Measurements from ENCODE around the gene TMEM154. TPM values are rescaled to one million over a fixed set of nuclear protein-coding genes. Genes with fewer than 3 reads are reported as not detected.
A peak's percentile ranks its signal among the peaks of the same experiment; 100 is the strongest.

The TMEM154 gene
- total and polyA plus RNA-seq, 10 of the 15 experiments (the other 5 are each of a cell fraction or from before 2014, with no cell fraction given), result 5.1 to 41.4 (median 18.2) TPM

DNA sequence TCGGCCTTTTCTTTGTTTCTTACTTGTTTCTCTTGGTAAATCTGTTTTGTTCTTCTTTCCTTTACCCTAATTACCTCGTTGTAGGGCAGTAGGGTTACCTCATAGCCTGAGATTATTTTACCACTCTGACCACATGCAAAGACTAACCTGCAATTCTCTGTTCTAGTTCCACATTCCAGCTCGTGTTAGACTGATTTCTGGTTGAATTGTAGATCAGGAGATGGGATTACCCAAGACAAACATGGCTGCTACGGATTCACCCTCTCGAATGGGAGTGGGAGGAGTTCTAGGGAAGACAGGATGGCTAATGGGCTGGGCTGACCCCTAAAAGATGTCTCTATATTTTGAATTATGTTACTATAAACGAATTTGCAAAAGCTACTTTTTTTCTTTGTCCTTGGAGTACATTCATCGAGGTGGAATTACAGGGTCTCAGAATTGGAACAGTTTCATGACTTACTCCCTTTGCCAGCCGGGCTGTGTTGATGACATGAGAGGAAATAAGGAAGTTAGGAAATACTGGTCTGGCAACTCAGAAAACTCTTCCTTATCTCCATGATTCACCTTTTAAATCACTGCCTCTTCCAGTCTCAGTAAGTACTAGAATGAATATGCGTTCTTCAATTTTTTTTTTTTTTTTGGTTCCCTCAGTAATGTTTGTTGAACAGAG, 107.2 kb downstream of the TMEM154 start:
- H3K9ac ChIP-seq (ENCODE audit: control insufficient read depth, insufficient read depth, low read length), result no peak overlapping the region; the same call in 1 of the 2 replicates
- BruUV-seq (replicated peaks), result no TSS peak
- H3K4me1 ChIP-seq (ENCODE audit: control insufficient read depth, insufficient read depth, low read length), result peaks cover 4% of the 10 kb centered on the region; the same call in 1 of the 2 replicates
- no peaks in the 10 kb centered on the region for H3K79me2 ChIP-seq (ENCODE audit: control insufficient read depth, insufficient read depth, low read length)
- ATAC-seq (peak; percentile 96), FAIRE-seq (peak; percentile 44), DNase-seq (ENCODE audit: low read depth, low spot score) (no peak)
- ChIA-PET CTCF (interaction anchor here (1.4 kb wide), 1 partner anchor 19 kb away, joined by 5 read pairs; no protein-coding TSS in a partner anchor), RAD21 (ENCODE audit: unreplicated experiment) (interaction anchor here (0.6 to 1.7 kb wide), 11 partner anchors 7 to 82 kb away, joined by 3 to 7 read pairs (median 3); no protein-coding TSS in a partner anchor), POLR2A (interaction anchor here (1.0 to 2.5 kb wide), 4 partner anchors 11 to 41 kb away, joined by 3 to 10 read pairs (median 5); no protein-coding TSS in a partner anchor), SMC1A (ENCODE audit: uncharacterized antibody, unreplicated experiment) (interaction anchor here (0.7 to 2.1 kb wide), 13 partner anchors 7 to 126 kb away, joined by 3 to 13 read pairs (median 5); no protein-coding TSS in a partner anchor)
- no peaks in the 10 kb centered on the region for H4K20me1 ChIP-seq (ENCODE audit: control insufficient read depth, insufficient read depth)
- H3K27me3 ChIP-seq (replicated peaks in 1 of 2; ENCODE audit: control insufficient read depth in 2 of 2, insufficient read depth in 2 of 2, low read length in 1 of 2), result no peaks in the 10 kb centered on the region
- peak overlapping the region; percentile 50 for H3K4me2 ChIP-seq (ENCODE audit: control insufficient read depth, insufficient read depth)
- H3K9me3 ChIP-seq (replicated peaks; ENCODE audit: control insufficient read depth, insufficient read depth, low read length), result no peaks in the 10 kb centered on the region; the same call in 2 of the 3 replicates
- in situ Hi-C loops (cut with MboI), result no loop called here
- 55% methylated on average over 9 of the region's 9 CpGs for WGBS (ENCODE audit: insufficient coverage, insufficient replicate concordance, low lambda C conversion rate, missing lambda C conversion rate)
- H3K36me3 ChIP-seq (ENCODE audit: control insufficient read depth in 2 of 2, insufficient read depth in 2 of 2, low read length in 1 of 2), result no peaks in the 10 kb centered on the region
- peak overlapping the region; percentile 55 for H2AFZ ChIP-seq (ENCODE audit: control insufficient read depth, low read depth, low read length)
- H3K4me3 ChIP-seq, result no peak overlapping the region
- intact Hi-C loops (cut with micrococcal nuclease; ENCODE audit: unreplicated experiment), result no loop called here
- H3K27ac ChIP-seq (ENCODE audit: control insufficient read depth, insufficient read depth), result no peak overlapping the region
- TF ChIP-seq ATF7 (IDR thresholded peaks at IDR 0.05; ENCODE audit: low read depth) (peak; percentile 95), DPF2 (IDR thresholded peaks at IDR 0.05) (peak; percentile 76), SPI1 (IDR thresholded peaks at IDR 0.05; ENCODE audit: borderline replicate concordance, insufficient read depth, low read depth, low read length) (peak; percentile 41; the same call in 1 of the 2 replicates), BMI1 (IDR thresholded peaks at IDR 0.05; ENCODE audit: borderline replicate concordance) (peak; percentile 45; the same call in 1 of the 2 replicates), POLR2A (IDR thresholded peaks at IDR 0.05; ENCODE audit: low read depth, low read length) (no peak), EP300 (IDR thresholded peaks at IDR 0.05; ENCODE audit: borderline replicate concordance in 1 of 2, control insufficient read depth in 1 of 2, low read depth in 2 of 2, low read length in 2 of 2) (peak; percentile 53 to 72; a peak in 3 of 4 replicates), IKZF2 (IDR thresholded peaks at IDR 0.05) (peak; percentile 91 to 92), NFIC (IDR thresholded peaks at IDR 0.05; ENCODE audit: low read depth, low read length) (peak; percentile 29; the same call in 1 of the 2 replicates), FOXK2 (IDR thresholded peaks at IDR 0.05) (no peak), GATAD2B (conservative IDR thresholded peaks at IDR 0.05; ENCODE audit: low read depth) (0 out of 2 replicates have a peak, but pooled peaks have one; percentile 30), EED (IDR thresholded peaks at IDR 0.05; ENCODE audit: low read depth) (peak; percentile 51; the same call in 1 of the 2 replicates), CBFB (IDR thresholded peaks at IDR 0.05; ENCODE audit: low read depth) (0 out of 2 replicates have a peak, but pooled peaks have one; percentile 42), NBN (IDR thresholded peaks at IDR 0.05) (0 out of 2 replicates have a peak, but pooled peaks have one; percentile 54), YY1 (IDR thresholded peaks at IDR 0.05; ENCODE audit: low read depth, low read length) (peak; percentile 80), MTA2 (IDR thresholded peaks at IDR 0.05; ENCODE audit: low read depth) (peak; percentile 95)
- TF ChIP-seq, protein P1, sequence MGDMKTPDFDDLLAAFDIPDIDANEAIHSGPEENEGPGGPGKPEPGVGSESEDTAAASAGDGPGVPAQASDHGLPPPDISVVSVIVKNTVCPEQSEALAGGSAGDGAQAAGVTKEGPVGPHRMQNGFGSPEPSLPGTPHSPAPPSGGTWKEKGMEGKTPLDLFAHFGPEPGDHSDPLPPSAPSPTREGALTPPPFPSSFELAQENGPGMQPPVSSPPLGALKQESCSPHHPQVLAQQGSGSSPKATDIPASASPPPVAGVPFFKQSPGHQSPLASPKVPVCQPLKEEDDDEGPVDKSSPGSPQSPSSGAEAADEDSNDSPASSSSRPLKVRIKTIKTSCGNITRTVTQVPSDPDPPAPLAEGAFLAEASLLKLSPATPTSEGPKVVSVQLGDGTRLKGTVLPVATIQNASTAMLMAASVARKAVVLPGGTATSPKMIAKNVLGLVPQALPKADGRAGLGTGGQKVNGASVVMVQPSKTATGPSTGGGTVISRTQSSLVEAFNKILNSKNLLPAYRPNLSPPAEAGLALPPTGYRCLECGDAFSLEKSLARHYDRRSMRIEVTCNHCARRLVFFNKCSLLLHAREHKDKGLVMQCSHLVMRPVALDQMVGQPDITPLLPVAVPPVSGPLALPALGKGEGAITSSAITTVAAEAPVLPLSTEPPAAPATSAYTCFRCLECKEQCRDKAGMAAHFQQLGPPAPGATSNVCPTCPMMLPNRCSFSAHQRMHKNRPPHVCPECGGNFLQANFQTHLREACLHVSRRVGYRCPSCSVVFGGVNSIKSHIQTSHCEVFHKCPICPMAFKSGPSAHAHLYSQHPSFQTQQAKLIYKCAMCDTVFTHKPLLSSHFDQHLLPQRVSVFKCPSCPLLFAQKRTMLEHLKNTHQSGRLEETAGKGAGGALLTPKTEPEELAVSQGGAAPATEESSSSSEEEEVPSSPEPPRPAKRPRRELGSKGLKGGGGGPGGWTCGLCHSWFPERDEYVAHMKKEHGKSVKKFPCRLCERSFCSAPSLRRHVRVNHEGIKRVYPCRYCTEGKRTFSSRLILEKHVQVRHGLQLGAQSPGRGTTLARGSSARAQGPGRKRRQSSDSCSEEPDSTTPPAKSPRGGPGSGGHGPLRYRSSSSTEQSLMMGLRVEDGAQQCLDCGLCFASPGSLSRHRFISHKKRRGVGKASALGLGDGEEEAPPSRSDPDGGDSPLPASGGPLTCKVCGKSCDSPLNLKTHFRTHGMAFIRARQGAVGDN (IDR thresholded peaks at IDR 0.05), result 0 out of 2 replicates have a peak, but pooled peaks have one; percentile 22
- TF ChIP-seq, protein P2, sequence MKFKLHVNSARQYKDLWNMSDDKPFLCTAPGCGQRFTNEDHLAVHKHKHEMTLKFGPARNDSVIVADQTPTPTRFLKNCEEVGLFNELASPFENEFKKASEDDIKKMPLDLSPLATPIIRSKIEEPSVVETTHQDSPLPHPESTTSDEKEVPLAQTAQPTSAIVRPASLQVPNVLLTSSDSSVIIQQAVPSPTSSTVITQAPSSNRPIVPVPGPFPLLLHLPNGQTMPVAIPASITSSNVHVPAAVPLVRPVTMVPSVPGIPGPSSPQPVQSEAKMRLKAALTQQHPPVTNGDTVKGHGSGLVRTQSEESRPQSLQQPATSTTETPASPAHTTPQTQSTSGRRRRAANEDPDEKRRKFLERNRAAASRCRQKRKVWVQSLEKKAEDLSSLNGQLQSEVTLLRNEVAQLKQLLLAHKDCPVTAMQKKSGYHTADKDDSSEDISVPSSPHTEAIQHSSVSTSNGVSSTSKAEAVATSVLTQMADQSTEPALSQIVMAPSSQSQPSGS (IDR thresholded peaks at IDR 0.05; ENCODE audit: low read length), result peak; percentile 53; the same call in 1 of the 2 replicates
